Measurements from ENCODE around the gene SBF2.
"Not testable (repeated sequence)": the region's sequence is repeated elsewhere in the genome, so short reads cannot be mapped to it uniquely, and the experiment has no call there.

SBF2 gene

GRCh38 chr11:10092426-10092825 is 201.6 kb downstream of the SBF2 start:
- no peak overlapping the region for H3K4me3 ChIP-seq (ENCODE audit: low read length)
- TF ChIP-seq, protein P1, sequence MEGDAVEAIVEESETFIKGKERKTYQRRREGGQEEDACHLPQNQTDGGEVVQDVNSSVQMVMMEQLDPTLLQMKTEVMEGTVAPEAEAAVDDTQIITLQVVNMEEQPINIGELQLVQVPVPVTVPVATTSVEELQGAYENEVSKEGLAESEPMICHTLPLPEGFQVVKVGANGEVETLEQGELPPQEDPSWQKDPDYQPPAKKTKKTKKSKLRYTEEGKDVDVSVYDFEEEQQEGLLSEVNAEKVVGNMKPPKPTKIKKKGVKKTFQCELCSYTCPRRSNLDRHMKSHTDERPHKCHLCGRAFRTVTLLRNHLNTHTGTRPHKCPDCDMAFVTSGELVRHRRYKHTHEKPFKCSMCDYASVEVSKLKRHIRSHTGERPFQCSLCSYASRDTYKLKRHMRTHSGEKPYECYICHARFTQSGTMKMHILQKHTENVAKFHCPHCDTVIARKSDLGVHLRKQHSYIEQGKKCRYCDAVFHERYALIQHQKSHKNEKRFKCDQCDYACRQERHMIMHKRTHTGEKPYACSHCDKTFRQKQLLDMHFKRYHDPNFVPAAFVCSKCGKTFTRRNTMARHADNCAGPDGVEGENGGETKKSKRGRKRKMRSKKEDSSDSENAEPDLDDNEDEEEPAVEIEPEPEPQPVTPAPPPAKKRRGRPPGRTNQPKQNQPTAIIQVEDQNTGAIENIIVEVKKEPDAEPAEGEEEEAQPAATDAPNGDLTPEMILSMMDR (conservative IDR thresholded peaks at IDR 0.05; ENCODE audit: low read depth, low read length) = no peak
- DNase-seq (ENCODE audit: low read depth) = no peak

DNA sequence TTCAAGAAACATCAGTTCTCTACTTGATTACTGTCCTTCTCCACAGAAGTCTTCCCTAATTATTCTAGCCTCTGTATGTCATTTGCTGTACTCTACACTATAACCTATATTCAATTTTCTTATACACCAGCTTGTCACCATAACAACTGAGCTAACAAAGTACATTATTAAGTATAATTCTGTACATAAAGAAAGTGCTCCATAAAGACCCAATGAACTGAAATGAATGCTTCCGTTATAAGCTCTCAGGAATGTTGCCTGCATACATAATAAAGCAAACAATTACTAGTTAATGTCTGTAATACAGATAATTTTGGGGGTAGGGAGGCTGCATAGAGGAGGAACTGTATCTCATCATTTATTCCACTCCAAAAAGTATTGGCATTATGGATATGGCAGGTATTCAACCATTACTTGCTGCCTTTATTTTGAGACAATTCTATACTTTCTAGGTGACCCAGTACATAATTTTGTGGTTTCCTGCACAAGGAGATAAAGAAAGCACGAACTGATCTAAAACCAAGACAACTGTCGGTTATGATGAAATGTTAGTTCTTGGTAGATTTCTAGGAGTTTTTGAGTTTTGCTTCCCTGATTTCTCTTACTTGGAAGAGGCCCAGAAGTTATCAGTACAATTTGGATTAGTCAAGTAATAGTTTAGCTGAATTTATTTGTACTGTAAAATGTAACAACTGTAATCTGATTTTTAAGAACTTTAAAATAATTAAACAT is 202.5 kb downstream of the SBF2 start:
- no peak overlapping the region for H3K4me3 ChIP-seq (ENCODE audit: low read length)
- no peak for DNase-seq (ENCODE audit: low read depth)
- TF ChIP-seq, protein P1 (conservative IDR thresholded peaks at IDR 0.05; ENCODE audit: low read depth, low read length) = no peak

DNA sequence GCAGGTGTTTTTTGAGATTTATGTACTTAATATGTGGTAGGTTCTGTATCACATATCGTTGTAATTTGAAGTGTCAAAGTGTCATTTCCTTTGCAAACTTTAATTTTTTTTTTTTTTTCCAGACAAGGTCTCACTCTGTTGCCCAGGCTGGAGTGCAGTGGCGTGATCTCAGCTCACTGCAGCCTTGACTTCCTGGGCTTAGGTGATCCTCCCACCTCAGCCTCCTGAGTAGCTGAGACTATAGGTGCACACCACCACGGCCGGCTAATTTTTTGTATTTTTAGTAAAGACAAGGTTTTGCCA is 206.1 kb downstream of the SBF2 start:
- DNase-seq (ENCODE audit: low read depth); H3K4me3 ChIP-seq (ENCODE audit: low read length): not testable (repeated sequence)

GRCh38 chr11:10087186-10087922 is 206.7 kb downstream of the SBF2 start:
- TF ChIP-seq, protein P1 (conservative IDR thresholded peaks at IDR 0.05; ENCODE audit: low read depth, low read length) = no peak
- no peak overlapping the region for H3K4me3 ChIP-seq (ENCODE audit: low read length)
- DNase-seq (ENCODE audit: low read depth) = no peak

DNA sequence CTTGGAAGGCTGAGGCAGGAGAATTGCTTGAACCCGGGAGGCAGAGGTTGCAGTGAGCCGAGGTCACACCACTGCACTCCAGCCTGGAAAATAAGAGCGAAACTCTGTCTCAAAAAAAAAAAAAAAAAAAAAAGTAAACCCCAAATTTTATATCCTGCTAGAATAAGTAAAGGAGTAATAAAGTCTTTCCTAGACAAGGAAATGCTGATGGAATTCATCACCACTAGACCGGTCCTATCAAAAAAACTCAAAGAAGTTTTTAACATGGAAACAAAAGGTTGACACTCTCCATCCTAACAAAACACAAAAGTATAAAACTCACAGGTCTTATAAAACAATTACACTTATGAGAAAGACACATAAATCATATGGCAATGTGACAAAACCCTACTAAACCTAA is 213.9 kb downstream of the SBF2 start:
- H3K4me3 ChIP-seq (ENCODE audit: low read length) = no peak overlapping the region
- TF ChIP-seq, protein P1 (conservative IDR thresholded peaks at IDR 0.05; ENCODE audit: low read depth, low read length) = no peak
- DNase-seq (ENCODE audit: low read depth) = no peak

DNA sequence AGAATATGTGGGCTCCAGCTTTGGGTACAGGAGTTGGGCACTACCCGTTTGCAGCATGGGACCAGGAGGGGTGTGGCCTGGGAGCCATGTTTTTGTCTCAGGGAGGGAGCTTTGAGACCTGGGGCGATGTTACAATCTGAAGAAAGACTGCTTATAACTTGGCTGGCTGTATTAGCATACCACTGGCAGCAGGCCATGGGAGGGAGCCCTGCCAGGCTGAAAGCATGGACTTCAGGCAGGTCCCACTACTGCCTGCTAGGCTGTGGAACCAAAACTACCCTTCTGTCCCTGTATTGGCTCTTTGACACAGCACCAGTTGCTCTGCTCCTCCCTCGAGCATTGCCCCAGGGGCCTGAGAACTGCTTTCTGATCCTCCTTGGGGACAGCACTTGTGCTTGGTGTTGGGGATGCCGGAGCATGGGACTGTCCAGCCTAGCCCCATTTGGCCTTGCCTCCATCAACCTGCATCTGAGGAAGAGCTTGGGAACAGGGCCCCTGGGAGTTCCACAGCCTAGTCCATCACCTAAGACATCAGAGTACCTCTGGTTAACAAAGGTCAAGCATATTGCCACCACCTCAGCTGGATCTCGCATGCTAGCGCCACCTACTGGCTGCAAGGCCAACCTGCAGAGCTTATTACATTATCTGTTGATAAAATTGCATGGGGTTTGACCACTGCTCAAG is 217.4 kb downstream of the SBF2 start:
- DNase-seq (ENCODE audit: low read depth) = peak; percentile 16
- no peak overlapping the region for H3K4me3 ChIP-seq (ENCODE audit: low read length)
- TF ChIP-seq, protein P1 (conservative IDR thresholded peaks at IDR 0.05; ENCODE audit: low read depth, low read length) = peak; percentile 76

GRCh38 chr11:10075141-10075540 is 218.9 kb downstream of the SBF2 start:
- TF ChIP-seq, protein P1 (conservative IDR thresholded peaks at IDR 0.05; ENCODE audit: low read depth, low read length) = no peak
- H3K4me3 ChIP-seq (ENCODE audit: low read length) = no peak overlapping the region
- no peak for DNase-seq (ENCODE audit: low read depth)
